SK-N-SH (cell line): ENCODE data around the gene RBSN. TPM values are rescaled to one million over a fixed set of nuclear protein-coding genes. Genes with fewer than 3 reads are reported as not detected.

Source experiments
- CTCF ChIA-PET: fragments of 300-600, 350-600 bp; formaldehyde crosslinking; extraction: SDS; loops from one replicate; lab custom pipeline; 2021; lab: Yijun Ruan, JAX
- POLR2A ChIA-PET: fragments of 350-600 bp; sonication (Branson Sonifier 250); formaldehyde crosslinking; extraction: SDS; loops from one replicate; lab custom pipeline; 2020; ENCODE audit warnings: antibody characterized with exemption, inconsistent platforms; lab: Yijun Ruan, JAX
- DNase-seq: peaks from one replicate; pipeline ENCODE4 v3.0.0; 2012
- H2AFZ ChIP-seq: fragments of 200-600 bp; sonication (generic); 2 replicates; pipeline ENCODE4 v1.8.1; 2016; ENCODE audit warnings: antibody characterized with exemption, mild to moderate bottlenecking, low read depth
- H3F3A ChIP-seq: fragments of 200-600 bp; sonication (generic); replicated peaks from 2 replicates; pipeline ENCODE3; 2016; ENCODE audit warnings: antibody characterized with exemption, mild to moderate bottlenecking; ENCODE audit not compliant: insufficient read depth
- H3K27ac ChIP-seq, 2 experiments: fragments of 200-500 bp in 1 of 2; fragments of 200-600 bp in 1 of 2; sonication (Bioruptor generic) in 1 of 2; sonication (generic), shearing (Covaris generic) in 1 of 2; 2 replicates each; pipeline versions ENCODE4 v1.5.1 to v1.6.1; 2014 to 2016; ENCODE audit warnings: low read depth in 2 of 2, inconsistent platforms in 1 of 2, low read length in 1 of 2, mild to moderate bottlenecking in 1 of 2, mixed read lengths in 1 of 2
- H3K27me3 ChIP-seq: fragments of 200-600 bp; sonication (generic), shearing (Covaris generic); 2 replicates; pipeline ENCODE4 v1.6.1; 2016; ENCODE audit warnings: mixed run types; ENCODE audit not compliant: insufficient read depth
- H3K36me3 ChIP-seq, 2 experiments: fragments of 200-500 bp in 1 of 2; fragments of 200-600 bp in 1 of 2; sonication (Bioruptor generic) in 1 of 2; sonication (generic) in 1 of 2; replicated peaks in 1 of 2; 2 replicates each; pipeline versions ENCODE3 to v1.5.1; 2014 to 2016; ENCODE audit warnings: low read length in 1 of 2, mild to moderate bottlenecking in 1 of 2; ENCODE audit not compliant: insufficient read depth in 2 of 2, control insufficient read depth in 1 of 2
- H3K4me1 ChIP-seq, 2 experiments: fragments of 200-500 bp in 1 of 2; fragments of 200-600 bp in 1 of 2; sonication (Bioruptor generic) in 1 of 2; sonication (generic), shearing (Covaris generic) in 1 of 2; 2 replicates each; pipeline versions ENCODE4 v1.5.1 to v1.6.1; 2014 to 2016; ENCODE audit warnings: low read depth in 1 of 2, low read length in 1 of 2, mixed run types in 1 of 2; ENCODE audit not compliant: insufficient read depth in 2 of 2, control insufficient read depth in 1 of 2
- H3K4me2 ChIP-seq: fragments of 200-600 bp; sonication (generic), shearing (Covaris generic); 2 replicates; pipeline ENCODE4 v1.6.1; 2017; ENCODE audit warnings: mixed run types
- H3K4me3 ChIP-seq, 2 experiments: fragments of 200-500 bp in 1 of 2; fragments of 200-600 bp in 1 of 2; sonication (Bioruptor generic) in 1 of 2; sonication (generic), shearing (Covaris generic) in 1 of 2; 2 replicates each; pipeline versions ENCODE4 v1.5.1 to v1.8.1; 2014 to 2016; ENCODE audit warnings: low read depth in 2 of 2, inconsistent platforms in 1 of 2, low read length in 1 of 2, mild to moderate bottlenecking in 1 of 2, mixed read lengths in 1 of 2, moderate library complexity in 1 of 2
- H3K79me2 ChIP-seq: fragments of 200-600 bp; sonication (generic); 2 replicates; pipeline ENCODE4 v1.8.1; 2017; ENCODE audit warnings: mild to moderate bottlenecking; ENCODE audit not compliant: insufficient read depth
- H3K9ac ChIP-seq: fragments of 200-600 bp; sonication (generic); 2 replicates; pipeline ENCODE4 v1.6.1; 2017; ENCODE audit warnings: mixed run types
- H3K9me2 ChIP-seq: fragments of 200-600 bp; sonication (generic); 2 replicates; pipeline ENCODE4 v1.6.1; 2017; ENCODE audit warnings: mixed run types
- H3K9me3 ChIP-seq: fragments of 200-600 bp; sonication (generic); 2 replicates; pipeline ENCODE4 v1.6.1; 2017; ENCODE audit warnings: mixed run types, mild to moderate bottlenecking, moderate library complexity
- H4K20me1 ChIP-seq: fragments of 200-600 bp; sonication (generic); 2 replicates; pipeline ENCODE4 v1.6.1; 2017; ENCODE audit warnings: mild to moderate bottlenecking, mixed run types; ENCODE audit not compliant: insufficient read depth
- CHD2 ChIP-seq: fragments of 150-350 bp; IDR thresholded peaks from 2 replicates; pipeline ENCODE4 v1.6.1; 2018; ENCODE audit warnings: low read length; ENCODE audit not compliant: partially characterized antibody
- CTCF ChIP-seq: fragments of 200-600 bp; sonication (generic); IDR thresholded peaks from 2 replicates; pipeline ENCODE4 v1.6.1; 2017; ENCODE audit warnings: antibody characterized with exemption, mild to moderate bottlenecking, moderate library complexity
- FOSL2 ChIP-seq: IDR thresholded peaks from 2 replicates; pipeline ENCODE4 v1.4.0; 2012; ENCODE audit warnings: low read depth, mild to moderate bottlenecking, moderate library complexity, borderline replicate concordance
- FOXJ3 ChIP-seq: sonication (generic); formaldehyde crosslinking; IDR thresholded peaks from 2 replicates; pipeline ENCODE4 v1.5.1; 2020; ENCODE audit warnings: mild to moderate bottlenecking, missing genetic modification reagents
- WGBS: methylation state at CpG from one replicate; pipeline ENCODE4 v1.1.6; 2017; ENCODE audit warnings: low lambda C conversion rate; 5-methylcytosine and 5-hydroxymethylcytosine counted together
- polyA plus RNA-seq, 3 experiments: library from polyadenylated mRNA; depleted of rRNA; stranded (reverse); fragments of >200 nt; gene quantifications; 2 replicates each; pipeline ENCODE4 v1.2.3, GENCODE V29; 2012
- TF ChIP-seq, protein P1 (sequence below): IDR thresholded peaks from 2 replicates; pipeline ENCODE4 v1.4.0; 2012; ENCODE audit warnings: low read depth, borderline replicate concordance

The RBSN gene
- polyA plus RNA-seq, 1 of the 3 experiments (the other 2 are of a cell fraction) = 4.7 TPM

DNA sequence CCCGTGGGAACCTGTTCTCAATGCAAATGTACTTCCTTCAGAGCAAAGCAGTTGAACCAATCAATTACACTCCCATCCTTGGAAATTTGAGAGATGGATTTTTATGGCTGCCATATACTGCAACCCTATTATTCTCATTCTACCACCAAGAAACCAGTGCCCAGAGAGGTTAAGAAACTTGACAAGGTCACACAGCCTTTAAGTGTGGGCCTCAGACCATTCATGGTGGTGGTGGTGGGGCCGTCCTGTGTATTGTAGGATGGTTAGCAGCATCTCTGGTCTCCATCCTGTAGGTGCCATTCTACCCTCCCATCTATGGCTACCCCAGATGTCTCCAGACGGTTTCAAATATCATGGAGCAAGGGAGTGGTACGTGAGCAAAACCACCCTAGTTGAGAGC, 23.4 kb upstream of the RBSN start (continued):
- no peak for TF ChIP-seq FOSL2

DNA sequence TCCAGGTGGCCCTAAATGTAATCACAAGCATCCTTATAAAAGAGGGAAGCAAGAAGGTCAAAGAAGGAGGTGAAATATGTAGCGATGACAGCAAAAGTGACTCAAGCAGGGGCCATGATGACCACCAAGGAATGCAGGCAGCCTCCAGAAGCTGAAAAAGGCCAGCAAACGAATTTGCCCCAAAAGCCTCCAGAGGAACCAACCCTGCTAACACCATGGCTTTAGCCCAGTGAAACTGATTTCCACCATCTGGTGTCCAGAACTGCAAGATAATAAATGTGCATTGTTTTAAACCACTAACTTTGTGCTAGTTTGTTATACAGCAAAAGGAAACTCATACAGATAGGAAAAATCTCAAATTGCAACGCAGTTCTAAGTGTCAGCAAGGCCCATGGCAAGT, 23.0 kb upstream of the RBSN start:
- Histone ChIP-seq H3K27me3 (no peaks in the 10 kb centered on the region), H3K36me3 (no peaks in the 10 kb centered on the region), H3F3A (no peaks in the 10 kb centered on the region), H3K9ac (no peak overlapping the region), H3K27ac (no peak overlapping the region), H3K4me3 (no peak overlapping the region), H3K9me3 (no peaks in the 10 kb centered on the region), H3K79me2 (no peaks in the 10 kb centered on the region), H4K20me1 (no peaks in the 10 kb centered on the region), H3K4me2 (no peak overlapping the region), H2AFZ (no peak overlapping the region; the same call in 1 of the 2 replicates), H3K4me1 (no peaks in the 10 kb centered on the region; a peak in 1 of 4 replicates), H3K9me2 (no peaks in the 10 kb centered on the region)
- WGBS = 39% methylated on average over 3 of the region's 3 CpGs
- TF ChIP-seq FOXJ3 (CRISPR knock-in tag) = no peak
- TF ChIP-seq, protein P1, sequence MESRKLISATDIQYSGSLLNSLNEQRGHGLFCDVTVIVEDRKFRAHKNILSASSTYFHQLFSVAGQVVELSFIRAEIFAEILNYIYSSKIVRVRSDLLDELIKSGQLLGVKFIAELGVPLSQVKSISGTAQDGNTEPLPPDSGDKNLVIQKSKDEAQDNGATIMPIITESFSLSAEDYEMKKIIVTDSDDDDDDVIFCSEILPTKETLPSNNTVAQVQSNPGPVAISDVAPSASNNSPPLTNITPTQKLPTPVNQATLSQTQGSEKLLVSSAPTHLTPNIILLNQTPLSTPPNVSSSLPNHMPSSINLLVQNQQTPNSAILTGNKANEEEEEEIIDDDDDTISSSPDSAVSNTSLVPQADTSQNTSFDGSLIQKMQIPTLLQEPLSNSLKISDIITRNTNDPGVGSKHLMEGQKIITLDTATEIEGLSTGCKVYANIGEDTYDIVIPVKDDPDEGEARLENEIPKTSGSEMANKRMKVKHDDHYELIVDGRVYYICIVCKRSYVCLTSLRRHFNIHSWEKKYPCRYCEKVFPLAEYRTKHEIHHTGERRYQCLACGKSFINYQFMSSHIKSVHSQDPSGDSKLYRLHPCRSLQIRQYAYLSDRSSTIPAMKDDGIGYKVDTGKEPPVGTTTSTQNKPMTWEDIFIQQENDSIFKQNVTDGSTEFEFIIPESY = no peak
- no peak for TF ChIP-seq CHD2
- CTCF ChIA-PET = no interaction called here
- no peak for DNase-seq
- POLR2A ChIA-PET = no interaction called here

DNA sequence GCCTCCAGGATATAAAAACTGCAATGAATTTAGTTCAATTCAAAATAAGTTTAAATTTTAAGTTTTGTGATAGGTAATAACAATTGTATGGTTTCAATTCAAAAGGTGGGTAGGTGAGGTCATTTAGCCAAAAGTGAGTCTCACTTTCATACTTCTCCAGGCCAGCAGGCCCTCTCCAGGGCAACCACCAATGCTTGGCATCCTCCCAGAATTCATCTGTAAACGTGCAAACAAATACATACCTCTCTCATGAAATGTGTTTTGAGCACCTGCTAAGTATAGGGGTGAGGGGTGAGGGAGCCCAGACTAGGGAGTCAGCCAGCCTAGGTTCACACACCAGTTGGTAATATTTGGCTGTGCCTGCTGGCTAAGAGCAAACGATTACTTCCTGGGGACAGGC, 22.0 kb upstream of the RBSN start:
- ChIA-PET CTCF (interaction anchor here (0.9 to 5.8 kb wide), 3 partner anchors 13 to 82 kb away, joined by 3 to 60 read pairs (median 12); no protein-coding TSS in a partner anchor), POLR2A (no interaction called here)
- H3K9ac ChIP-seq = no peak overlapping the region
- no peaks in the 10 kb centered on the region; a peak in 1 of 4 replicates for H3K4me1 ChIP-seq
- no peaks in the 10 kb centered on the region for H3K79me2 ChIP-seq
- H3K4me2 ChIP-seq = no peak overlapping the region
- H3K27me3 ChIP-seq = no peaks in the 10 kb centered on the region
- H3K27ac ChIP-seq = no peak overlapping the region
- H3K36me3 ChIP-seq = no peaks in the 10 kb centered on the region
- no peaks in the 10 kb centered on the region for H3F3A ChIP-seq
- H3K4me3 ChIP-seq = no peak overlapping the region
- no peak for DNase-seq
- no peak for TF ChIP-seq CTCF
- H3K9me2 ChIP-seq = no peaks in the 10 kb centered on the region
- 28% methylated on average over 2 of the region's 2 CpGs for WGBS
- no peaks in the 10 kb centered on the region for H4K20me1 ChIP-seq
- no peak overlapping the region for H2AFZ ChIP-seq
- H3K9me3 ChIP-seq = no peaks in the 10 kb centered on the region
